Aorta (tissue), 5 donors: Measurements from ENCODE around the gene INO80D. TPM values are rescaled to one million over a fixed set of nuclear protein-coding genes. Genes with fewer than 3 reads are reported as not detected.
"Not testable (repeated sequence)": the region's sequence is repeated elsewhere in the genome, so short reads cannot be mapped to it uniquely, and the experiment has no call there.

ENCODE experiments used
- ATAC-seq: fragments of 200-7000 bp; cut with Tn5 transposase; one replicate; pipeline ENCODE4 v1.9.1; 2022; ENCODE audit warnings: moderate library complexity; ENCODE audit not compliant: low FRiP score
- DNase-seq, 2 donors: peaks; one replicate each; pipeline ENCODE4 v3.0.0-alpha.2; 2020
- H3K27ac ChIP-seq, 2 donors: one replicate each; pipeline ENCODE4 v1.5.1; 2013; ENCODE audit warnings: low read length in 2 of 2, mild to moderate bottlenecking in 2 of 2, moderate library complexity in 2 of 2, control low read depth in 1 of 2, inconsistent platforms in 1 of 2, low read depth in 1 of 2
- H3K27me3 ChIP-seq, 2 donors: one replicate each; pipeline ENCODE4 v1.6.1; 2013; ENCODE audit warnings: control low read depth in 1 of 2, low read length in 1 of 2, mild to moderate bottlenecking in 1 of 2, moderate library complexity in 1 of 2; ENCODE audit not compliant: insufficient read depth in 2 of 2, control insufficient read depth in 1 of 2
- H3K36me3 ChIP-seq, 2 donors: one replicate each; pipeline ENCODE4 v1.6.1; 2013; ENCODE audit warnings: control low read depth in 1 of 2, low read length in 1 of 2, mild to moderate bottlenecking in 1 of 2; ENCODE audit not compliant: insufficient read depth in 2 of 2, control insufficient read depth in 1 of 2
- H3K4me1 ChIP-seq, 2 donors: one replicate each; pipeline ENCODE4 v1.6.1; 2013; ENCODE audit warnings: low read length in 2 of 2, control low read depth in 1 of 2, mild to moderate bottlenecking in 1 of 2, moderate library complexity in 1 of 2; ENCODE audit not compliant: insufficient read depth in 2 of 2, control insufficient read depth in 1 of 2
- H3K4me3 ChIP-seq, 2 donors: one replicate each; pipeline ENCODE4 v1.5.1; 2013; ENCODE audit warnings: low read length in 2 of 2, control low read depth in 1 of 2, mild to moderate bottlenecking in 1 of 2
- H3K9me3 ChIP-seq: one replicate; pipeline ENCODE4 v1.6.1; 2013; ENCODE audit warnings: mild to moderate bottlenecking, low read length; ENCODE audit not compliant: control insufficient read depth
- WGBS, 2 donors: extraction: QIAGEN DNeasy Blood & Tissue Kit; methylation state at CpG; one replicate each; pipeline ENCODE4 v1.1.7; 2013; 5-methylcytosine and 5-hydroxymethylcytosine counted together
- intact Hi-C, 2 donors: fragments of 100-400 bp; cut with DNase I; formaldehyde crosslinking; loops; one replicate each; pipeline versions ENCODE4 v1.14.2 to v1.15.0; 2022
- polyA plus RNA-seq, 2 donors: library from polyadenylated mRNA; stranded (reverse); fragments of 200-250 nt; gene quantifications; one replicate each; pipeline ENCODE4 v1.2.3, GENCODE V29; 2013
- total RNA-seq, 2 donors: library from RNA; stranded (reverse); fragmentation: NEBNext Ultra II Directional; extraction: Animal tissue kit (Norgen Biotek cat#: 25700); gene quantifications; one replicate each; pipeline ENCODE4 v1.2.1, GENCODE V29; 2021
- donor health status: healthy with polysubstance abuse.
- donor health status: Bipolar disorder and iron deficiency.
- donor health status: DM: no; HTN: no; CAD: no.
- donor health status: DM: no; HTN: no; CAD: no.
- donor health status: DM: yes; HTN: yes; CAD: no.

INO80D gene
- total and polyA plus RNA-seq, 4 donors, result 0.88 to 33.5 (median 15.4) TPM

DNA sequence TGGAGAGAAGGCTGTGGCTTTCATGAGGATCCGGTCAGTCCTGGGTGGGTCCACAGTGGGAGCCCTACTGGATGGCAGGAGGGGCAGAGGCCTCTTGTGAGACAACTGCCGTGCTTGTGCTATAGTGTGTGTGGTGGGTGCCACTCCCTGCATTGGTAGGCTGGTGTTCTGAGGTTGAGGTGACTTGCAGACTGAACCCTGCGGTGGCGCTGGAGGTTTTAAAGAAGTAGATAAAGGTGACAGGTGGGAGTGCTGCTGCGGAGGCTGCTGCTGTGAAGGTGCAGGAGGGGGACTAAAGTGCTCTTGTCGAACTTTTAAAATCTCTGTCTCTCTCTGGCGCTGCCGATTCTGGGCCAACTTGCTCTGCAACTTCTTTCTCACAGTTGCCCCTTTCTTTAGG lies 29.7 kb downstream of the INO80D start:
- intact Hi-C loops, result no loop called here
- H3K4me3 ChIP-seq, result no peak overlapping the region
- H3K9me3 ChIP-seq, result no peaks in the 10 kb centered on the region
- 96 to 97% methylated on average over 8 of the region's 8 CpGs for WGBS, 2 donors
- H3K36me3 ChIP-seq, result peaks cover 0 to 4% of the 10 kb centered on the region in 2 donors
- DNase-seq (no peak), ATAC-seq (no peak)
- H3K27me3 ChIP-seq, result no peaks in the 10 kb centered on the region
- no peak overlapping the region for H3K27ac ChIP-seq
- H3K4me1 ChIP-seq, result no peaks in the 10 kb centered on the region

DNA sequence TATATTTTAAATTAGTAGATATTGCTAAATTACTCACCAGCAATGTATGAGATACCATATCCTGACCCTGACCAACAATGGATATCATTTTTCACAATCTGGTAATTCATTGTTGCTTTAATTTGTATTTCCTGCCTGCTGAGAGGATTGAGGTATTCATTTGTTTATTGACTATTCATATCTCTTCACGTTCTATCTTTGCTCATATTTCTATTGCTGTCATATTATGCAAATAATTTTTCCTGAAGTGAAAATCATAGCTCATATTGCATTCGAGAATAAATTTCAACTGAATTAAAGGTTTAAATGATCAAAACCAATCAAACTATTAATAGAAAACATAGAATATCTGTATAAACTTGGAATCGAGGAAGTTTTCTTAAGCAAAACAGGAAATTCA lies 31.0 kb downstream of the INO80D start:
- H3K27ac ChIP-seq, result no peak overlapping the region
- ATAC-seq (no peak), DNase-seq (no peak)
- peaks cover 0 to 4% of the 10 kb centered on the region in 2 donors for H3K36me3 ChIP-seq
- no peaks in the 10 kb centered on the region for H3K27me3 ChIP-seq
- intact Hi-C loops, result no loop called here
- WGBS, 2 donors, result 75 to 79% methylated on average over 3 of the region's 3 CpGs
- H3K4me1 ChIP-seq, result no peaks in the 10 kb centered on the region
- H3K9me3 ChIP-seq, result no peaks in the 10 kb centered on the region
- H3K4me3 ChIP-seq, result no peak overlapping the region

DNA sequence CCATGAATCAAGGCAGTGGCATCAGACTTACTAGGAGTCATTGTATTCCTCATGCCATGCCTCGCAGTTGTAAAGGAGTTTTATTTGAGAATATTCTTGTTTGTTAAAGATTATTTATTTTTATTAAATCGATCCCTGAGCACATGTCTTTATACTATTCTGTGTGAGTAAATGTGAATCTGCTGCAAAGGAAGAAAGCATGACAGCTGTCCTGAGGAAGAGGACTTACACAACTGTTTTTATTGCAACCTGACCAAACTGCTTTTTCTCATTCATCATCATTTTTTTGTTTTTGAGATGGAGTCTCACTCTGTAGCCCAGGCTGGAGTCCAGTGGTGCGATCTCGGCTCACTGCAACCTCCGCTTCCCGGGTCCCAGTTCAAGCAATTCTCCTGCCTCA lies 34.1 kb downstream of the INO80D start:
- no peak for ATAC-seq
- H3K36me3 ChIP-seq, result peaks cover 0 to 4% of the 10 kb centered on the region in 2 donors
- WGBS, 2 donors, result 84 to 95% methylated on average over 6 of the region's 6 CpGs

DNA sequence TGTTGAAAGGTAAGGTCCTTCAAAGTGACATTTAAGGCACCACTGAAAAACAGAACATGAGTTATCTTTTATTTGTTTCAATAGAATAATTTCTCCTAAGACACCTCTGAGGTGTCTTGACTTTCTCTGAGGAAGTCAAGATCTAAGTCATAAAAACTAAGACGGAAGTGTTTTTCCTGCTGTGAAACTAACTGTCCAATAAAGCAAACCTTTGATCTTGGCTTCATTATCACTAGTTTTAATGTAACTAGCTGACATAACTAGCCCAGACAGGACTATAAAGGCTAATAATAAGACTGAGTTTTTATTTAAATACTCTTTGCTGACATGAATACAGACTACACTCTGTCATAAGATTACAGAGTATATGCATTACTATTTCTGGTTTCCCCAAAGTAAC lies 36.6 kb downstream of the INO80D start:
- Histone ChIP-seq H3K27ac (no peak overlapping the region), H3K4me1 (no peaks in the 10 kb centered on the region), H3K36me3 (no peaks in the 10 kb centered on the region), H3K9me3 (no peaks in the 10 kb centered on the region), H3K4me3 (no peak overlapping the region), H3K27me3 (no peaks in the 10 kb centered on the region)
- DNase-seq (no peak), ATAC-seq (no peak)
- intact Hi-C loops, result no loop called here
- WGBS, 2 donors, result 88 to 97% methylated on average over 1 of the region's 1 CpG

More for the DNA sequence above, 34.1 kb downstream of the INO80D start:
- DNase-seq, result no peak
- H3K9me3 ChIP-seq, result no peaks in the 10 kb centered on the region
- intact Hi-C loops, result no loop called here
- no peaks in the 10 kb centered on the region for H3K27me3 ChIP-seq
- no peaks in the 10 kb centered on the region for H3K4me1 ChIP-seq
- no peak overlapping the region for H3K27ac ChIP-seq
- no peak overlapping the region for H3K4me3 ChIP-seq

DNA sequence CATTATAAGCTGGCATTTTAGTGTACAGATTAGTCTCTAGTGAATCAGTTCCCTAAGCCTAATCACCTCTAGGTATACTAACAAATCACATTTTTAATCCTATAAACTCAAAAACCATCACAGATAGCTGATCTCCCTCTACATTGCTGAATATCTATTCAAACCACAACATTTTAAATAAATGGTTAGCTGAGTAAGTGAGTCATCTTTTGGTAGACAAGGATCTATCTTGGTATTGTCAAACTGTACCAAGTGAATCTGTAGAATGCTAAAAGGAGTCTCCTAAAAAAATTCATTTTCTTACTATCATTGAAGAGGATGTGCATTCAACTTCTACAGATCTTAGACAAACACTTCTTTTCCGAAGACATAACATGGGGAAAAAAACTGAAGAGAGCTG lies 40.7 kb downstream of the INO80D start:
- Histone ChIP-seq H3K27ac (no peak overlapping the region), H3K4me3 (no peak overlapping the region), H3K9me3 (no peaks in the 10 kb centered on the region), H3K36me3 (peaks cover 0 to 3% of the 10 kb centered on the region in 2 donors), H3K4me1 (no peaks in the 10 kb centered on the region), H3K27me3 (no peaks in the 10 kb centered on the region)
- DNase-seq, result no peak
- WGBS, 2 donors, result 79 to 84% methylated on average over 1 of the region's 1 CpG
- intact Hi-C loops, result no loop called here
- ATAC-seq, result no peak

DNA sequence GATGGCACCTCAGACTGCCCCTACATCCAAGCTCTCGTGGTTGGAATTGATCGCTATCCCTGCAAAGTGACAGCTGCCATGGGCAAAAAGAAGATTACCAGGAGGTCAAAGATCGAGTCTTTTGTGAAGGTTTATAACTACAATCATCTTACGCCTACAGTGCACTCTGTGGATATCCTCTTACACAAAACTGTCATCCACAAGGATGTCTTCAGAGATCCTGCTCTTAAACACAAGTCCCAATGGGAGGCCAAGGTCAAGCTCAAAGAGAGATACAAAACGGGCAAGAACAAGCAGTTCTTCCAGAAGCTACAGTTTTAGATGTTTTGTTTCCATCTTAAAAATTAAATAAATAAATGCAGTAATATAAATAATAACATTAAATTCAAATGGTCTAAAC lies 45.4 kb downstream of the INO80D start:
- WGBS, 2 donors, result 92 to 96% methylated on average over 5 of the region's 5 CpGs
- Histone ChIP-seq H3K27me3 (no peaks in the 10 kb centered on the region), H3K27ac (no peak overlapping the region), H3K4me3 (no peak overlapping the region), H3K4me1 (no peaks in the 10 kb centered on the region), H3K36me3 (peaks cover 2 to 3% of the 10 kb centered on the region in 2 donors), H3K9me3 (no peaks in the 10 kb centered on the region)
- intact Hi-C loops, result no loop called here
- ATAC-seq (no peak), DNase-seq (no peak)

DNA sequence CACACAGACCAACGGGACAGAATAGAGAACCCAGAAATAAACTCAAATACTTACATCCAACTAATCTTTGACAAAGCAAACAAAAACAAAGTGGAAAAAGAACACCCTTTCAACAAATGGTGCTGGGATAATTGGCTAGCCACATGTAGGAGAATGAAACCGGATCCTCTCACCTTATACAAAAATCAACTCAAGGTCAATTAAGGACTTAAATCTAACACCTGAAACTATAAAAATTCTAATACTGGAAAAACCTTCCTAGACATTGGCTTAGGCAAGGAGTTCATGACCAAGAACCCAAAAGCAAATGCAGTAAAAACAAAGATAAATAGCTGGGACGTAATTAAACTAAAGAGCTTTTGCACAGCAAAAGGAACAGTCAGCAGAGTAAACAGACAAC lies 50.6 kb downstream of the INO80D start:
- ATAC-seq, H3K27ac ChIP-seq, H3K27me3 ChIP-seq, H3K36me3 ChIP-seq, H3K9me3 ChIP-seq, intact Hi-C loops, DNase-seq, H3K4me1 ChIP-seq, H3K4me3 ChIP-seq: not testable (repeated sequence)
- 83% methylated on average over 3 of the region's 3 CpGs for WGBS, 2 donors

DNA sequence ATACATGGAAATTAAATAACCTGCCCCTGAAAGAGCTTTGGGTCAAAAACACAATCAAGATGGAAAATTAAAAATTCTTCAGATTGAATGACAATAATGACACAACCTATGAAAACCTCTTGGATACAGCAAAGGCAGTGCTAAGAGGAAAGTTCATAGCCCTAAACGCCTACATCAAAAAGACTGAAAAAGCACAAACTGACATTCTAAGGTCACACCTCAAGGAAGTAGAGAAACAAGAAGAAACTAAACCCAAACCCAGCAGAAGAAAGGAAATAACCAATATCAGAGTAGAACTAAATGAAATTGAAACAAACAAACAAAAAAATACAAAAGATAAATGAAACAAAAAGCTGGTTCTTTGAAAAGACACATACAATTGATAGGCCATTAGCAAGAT lies 52.5 kb downstream of the INO80D start:
- H3K27ac ChIP-seq, H3K9me3 ChIP-seq, H3K36me3 ChIP-seq, DNase-seq, H3K4me1 ChIP-seq, ATAC-seq, intact Hi-C loops, H3K4me3 ChIP-seq, H3K27me3 ChIP-seq: not testable (repeated sequence)
- 97 to 98% methylated on average over 1 of the region's 1 CpG for WGBS, 2 donors

DNA sequence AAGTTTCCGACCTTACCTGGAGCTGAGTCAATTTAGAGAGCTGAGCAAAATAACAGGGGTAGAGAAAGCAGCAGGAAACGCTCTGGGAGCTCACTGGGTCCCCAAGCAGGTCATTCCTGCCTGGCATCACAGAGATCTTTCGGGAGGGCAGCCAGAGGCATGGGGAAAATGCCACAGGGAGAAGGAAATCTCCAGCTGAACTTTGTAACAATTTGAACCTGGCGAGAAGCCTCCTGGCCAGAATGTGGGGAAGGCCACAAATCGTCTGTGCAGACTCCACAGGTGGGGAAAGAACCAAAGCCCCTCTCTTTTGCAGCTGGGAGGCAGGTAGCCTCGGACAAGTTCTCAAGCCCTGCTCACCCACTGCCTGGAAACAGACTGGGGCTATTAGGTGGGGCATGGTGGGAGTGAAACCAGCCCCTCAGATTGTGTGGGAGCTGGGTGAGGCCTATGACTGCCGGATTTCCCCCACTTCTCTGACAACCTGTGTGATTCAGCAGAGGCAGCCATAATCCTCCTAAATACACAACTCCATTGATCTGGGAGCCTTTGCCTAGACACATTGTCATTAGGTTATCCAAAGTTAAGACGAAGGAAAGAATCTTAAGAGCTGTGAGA lies 53.9 kb downstream of the INO80D start:
- Histone ChIP-seq H3K27ac (no peak overlapping the region), H3K27me3 (no peaks in the 10 kb centered on the region), H3K9me3 (no peaks in the 10 kb centered on the region), H3K4me3 (no peak overlapping the region), H3K36me3 (peaks cover 3 to 6% of the 10 kb centered on the region in 2 donors), H3K4me1 (no peaks in the 10 kb centered on the region)
- ATAC-seq, result no peak
- DNase-seq, result no peak
- intact Hi-C loops, result no loop called here
- WGBS, 2 donors, result 90% methylated on average over 8 of the region's 8 CpGs
